Colon (tissue), 2 donors: ENCODE results near the gene KCTD15.

Source experiments
- FAIRE-seq: peaks from 2 replicates; lab custom pipeline; 2012; peaks lifted over from hg19 to GRCh38; lab: Jason Lieb, UNC
- donor health status: control.
- donor health status: control.

KCTD15 gene

GRCh38 chr19:33797802-33798671 lies 1.4 kb downstream of the KCTD15 start:
- no peak for FAIRE-seq

DNA sequence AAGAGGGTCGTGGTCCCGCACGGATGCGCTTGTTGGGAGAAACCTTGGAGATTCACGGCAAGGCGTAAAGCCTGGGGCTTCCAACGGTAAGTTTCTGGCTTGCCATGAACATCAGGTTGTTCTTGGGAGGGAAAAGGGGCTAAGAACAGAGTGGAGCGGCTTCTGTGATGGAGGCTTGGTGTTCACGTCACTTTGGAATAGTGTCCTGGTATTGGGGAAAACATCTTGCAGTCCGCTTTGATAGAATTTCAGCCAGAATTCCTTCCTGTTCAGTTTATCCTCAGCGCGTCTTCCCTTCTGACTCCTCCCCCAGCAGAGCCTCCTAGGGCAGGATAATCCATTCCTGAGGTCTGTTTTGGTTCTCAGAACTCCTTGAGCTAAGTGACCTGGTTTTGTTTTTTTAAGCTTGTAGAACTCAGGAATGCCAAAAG lies 2.0 kb downstream of the KCTD15 start:
- FAIRE-seq, result no peak

GRCh38 chr19:33799476-33799875 lies 2.8 kb downstream of the KCTD15 start:
- FAIRE-seq, result no peak

DNA sequence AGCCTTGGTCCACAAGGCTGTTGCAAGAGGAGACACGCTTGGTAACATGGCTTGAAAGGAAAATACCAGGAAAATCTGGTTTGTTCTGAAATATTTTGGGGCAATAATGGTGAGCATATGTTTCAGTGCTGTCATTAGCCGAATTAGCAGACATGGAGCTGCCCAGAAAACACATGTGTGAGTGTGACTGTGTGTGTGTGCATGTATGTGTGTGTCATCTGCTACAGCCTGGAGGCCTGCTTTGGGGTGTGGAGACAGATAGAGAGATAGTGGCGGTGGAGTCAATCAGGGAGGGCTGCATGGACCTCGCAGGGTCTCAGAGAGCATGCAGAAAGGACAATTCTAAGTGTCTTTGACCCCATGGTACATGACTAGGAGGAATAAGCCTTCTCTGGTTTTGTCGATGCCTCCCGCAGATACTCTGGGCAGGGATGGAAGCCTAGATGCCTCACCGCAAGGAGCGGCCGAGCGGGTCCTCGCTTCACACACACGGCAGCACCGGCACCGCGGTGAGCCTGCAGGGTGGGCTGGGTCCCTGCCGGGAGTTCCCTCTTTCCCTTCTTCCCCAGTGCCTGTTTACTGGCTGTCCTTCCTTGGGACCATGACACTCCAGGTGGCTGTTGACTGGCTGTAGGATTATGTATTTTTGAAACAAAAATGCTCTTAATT lies 3.5 kb downstream of the KCTD15 start:
- FAIRE-seq, result no peak

GRCh38 chr19:33801411-33801810 lies 4.7 kb downstream of the KCTD15 start:
- no peak for FAIRE-seq

- FAIRE-seq, result no peak
These were observed 5.3 kb downstream of the KCTD15 start for GRCh38 chr19:33802001-33802400.

GRCh38 chr19:33802801-33803200 lies 6.1 kb downstream of the KCTD15 start:
- FAIRE-seq, result no peak

DNA sequence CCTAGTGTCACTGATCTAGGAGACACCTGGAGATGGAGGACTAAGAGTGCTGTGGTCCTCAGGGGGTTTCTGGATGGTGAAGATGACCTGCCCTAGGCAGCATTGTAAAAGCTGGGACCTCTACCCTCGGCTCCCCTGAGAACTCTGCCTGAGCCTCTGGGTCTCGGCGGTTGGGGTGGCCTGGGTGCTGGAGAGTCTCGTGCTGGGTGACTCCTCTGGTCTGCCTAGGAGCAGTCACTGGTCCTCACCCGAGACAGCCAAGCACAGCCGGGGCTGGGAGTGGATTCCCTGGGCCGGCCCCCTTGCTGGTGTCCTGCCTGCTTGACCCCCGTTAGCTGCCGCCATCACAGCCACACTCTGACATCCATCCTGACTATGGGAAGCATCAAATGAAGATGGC lies 6.7 kb downstream of the KCTD15 start:
- FAIRE-seq, result no peak

- no peak for FAIRE-seq
These were observed 7.5 kb downstream of the KCTD15 start for GRCh38 chr19:33804021-33804799.

DNA sequence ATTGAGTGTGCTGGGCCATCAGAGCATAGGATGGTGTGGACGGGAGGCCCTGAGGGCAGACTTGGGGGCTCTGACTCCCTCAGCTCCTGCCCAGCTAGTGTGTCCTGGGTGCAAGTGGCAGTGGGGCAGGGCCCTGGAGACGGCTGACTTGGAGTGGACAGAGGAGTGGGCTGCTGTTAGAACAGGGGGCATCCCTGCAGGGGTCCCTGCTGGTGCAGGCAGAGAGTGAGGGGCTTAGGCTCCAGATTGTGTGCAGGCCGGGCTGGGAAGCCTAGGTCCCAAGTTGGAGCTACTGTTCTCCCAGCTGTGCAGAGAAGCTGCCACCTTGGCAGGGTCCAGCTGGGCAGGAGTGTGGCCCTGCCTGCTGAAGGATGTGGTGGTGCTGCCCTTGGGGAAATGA lies 8.6 kb downstream of the KCTD15 start:
- FAIRE-seq, result no peak

GRCh38 chr19:33805840-33806433 lies 9.3 kb downstream of the KCTD15 start:
- no peak for FAIRE-seq

- no peak for FAIRE-seq
These were observed 9.8 kb downstream of the KCTD15 start for GRCh38 chr19:33806434-33806881.

DNA sequence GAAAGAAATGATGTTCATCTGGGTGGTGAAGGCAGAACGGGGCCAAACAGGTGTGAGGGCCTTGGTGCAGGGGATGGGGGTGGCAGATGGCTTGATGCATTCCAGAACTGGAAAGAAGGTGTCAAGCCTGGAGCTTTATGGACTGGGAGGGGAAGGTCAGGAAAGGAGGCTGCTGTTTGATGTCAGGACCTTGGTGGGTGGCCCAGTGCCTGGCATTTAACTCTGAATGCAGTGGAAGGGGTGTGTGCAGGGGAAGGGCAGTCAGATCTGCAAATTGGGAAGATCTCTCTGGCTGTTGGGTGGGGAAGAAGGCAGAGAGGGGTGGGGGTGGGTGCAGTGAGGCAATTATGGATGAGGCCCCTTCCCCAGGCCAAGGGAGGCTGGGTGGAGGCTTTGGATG lies 11.7 kb downstream of the KCTD15 start:
- no peak for FAIRE-seq

DNA sequence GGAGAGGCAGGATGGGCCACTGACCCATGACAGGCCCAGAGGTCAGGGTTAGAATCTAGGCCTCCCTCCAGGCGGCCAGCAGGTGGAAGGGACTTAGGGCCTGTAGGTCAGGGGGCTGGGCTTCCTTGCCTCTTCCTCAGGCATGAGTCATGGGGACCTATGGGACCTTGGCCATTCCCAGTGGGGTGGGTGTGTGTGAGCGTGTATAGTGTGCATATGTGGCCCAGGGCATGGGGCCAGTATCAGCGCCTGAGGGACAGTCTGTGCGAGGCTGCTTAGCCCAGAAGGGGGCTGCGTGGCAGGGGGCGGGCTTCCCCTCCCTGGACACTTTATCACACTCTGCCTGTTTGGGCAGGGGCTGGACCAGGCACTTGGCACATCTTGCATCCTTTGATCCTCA lies 13.3 kb downstream of the KCTD15 start:
- FAIRE-seq, result no peak

DNA sequence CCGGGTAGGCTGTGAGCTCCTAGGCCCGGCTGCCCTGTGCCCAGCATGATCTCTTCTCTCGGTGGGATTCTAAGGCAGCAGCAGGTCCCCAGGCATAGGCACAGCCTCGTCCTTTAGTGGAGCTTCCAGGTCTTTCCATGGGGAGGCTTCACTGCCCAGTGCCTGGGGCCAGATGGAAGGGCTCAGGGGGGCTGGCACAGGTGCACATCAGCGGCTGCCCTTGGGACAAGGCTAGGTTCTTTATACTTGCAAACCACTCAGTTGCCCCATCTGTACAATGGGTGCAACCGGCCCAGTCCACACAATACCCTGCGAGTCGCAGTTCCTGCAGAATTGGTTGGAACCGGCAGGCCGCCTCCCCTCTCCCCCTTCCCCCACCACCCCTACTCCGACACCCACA lies 14.2 kb downstream of the KCTD15 start:
- FAIRE-seq, result no peak

GRCh38 chr19:33811246-33811645 lies 14.6 kb downstream of the KCTD15 start:
- FAIRE-seq, result no peak

DNA sequence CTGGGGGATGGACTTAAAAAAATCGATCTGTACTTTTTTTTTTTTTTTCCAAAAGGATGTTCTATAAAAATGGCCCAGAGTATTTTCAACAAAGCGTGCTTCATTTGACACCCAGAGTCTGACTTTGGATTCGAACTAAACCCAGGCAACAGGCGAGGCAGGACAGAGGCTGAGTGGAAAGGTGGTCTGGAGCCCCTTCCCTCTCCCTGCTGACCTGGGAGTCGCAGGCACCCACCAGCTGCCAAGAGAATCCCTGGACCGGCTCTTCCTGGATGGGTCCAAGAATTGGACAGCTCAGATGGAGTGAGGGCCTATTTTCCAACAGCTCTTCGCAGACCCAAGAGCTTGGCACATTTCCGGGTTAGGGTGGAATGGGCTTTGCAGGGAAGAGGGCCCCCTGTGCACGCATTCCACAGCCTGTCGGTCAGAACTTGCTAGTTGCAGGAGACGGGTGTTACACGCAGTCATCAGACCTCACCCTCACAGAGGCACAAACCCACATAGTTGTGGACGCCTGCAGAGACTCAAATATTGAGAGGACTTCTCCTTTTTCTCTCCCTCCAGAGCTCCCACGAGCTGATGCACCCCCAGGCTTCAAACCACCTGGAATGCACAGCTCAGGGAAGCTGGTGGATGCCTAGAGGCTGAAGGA lies 15.2 kb downstream of the KCTD15 start:
- FAIRE-seq, result no peak

GRCh38 chr19:33812388-33813330 lies 16.0 kb downstream of the KCTD15 start:
- no peak for FAIRE-seq

DNA sequence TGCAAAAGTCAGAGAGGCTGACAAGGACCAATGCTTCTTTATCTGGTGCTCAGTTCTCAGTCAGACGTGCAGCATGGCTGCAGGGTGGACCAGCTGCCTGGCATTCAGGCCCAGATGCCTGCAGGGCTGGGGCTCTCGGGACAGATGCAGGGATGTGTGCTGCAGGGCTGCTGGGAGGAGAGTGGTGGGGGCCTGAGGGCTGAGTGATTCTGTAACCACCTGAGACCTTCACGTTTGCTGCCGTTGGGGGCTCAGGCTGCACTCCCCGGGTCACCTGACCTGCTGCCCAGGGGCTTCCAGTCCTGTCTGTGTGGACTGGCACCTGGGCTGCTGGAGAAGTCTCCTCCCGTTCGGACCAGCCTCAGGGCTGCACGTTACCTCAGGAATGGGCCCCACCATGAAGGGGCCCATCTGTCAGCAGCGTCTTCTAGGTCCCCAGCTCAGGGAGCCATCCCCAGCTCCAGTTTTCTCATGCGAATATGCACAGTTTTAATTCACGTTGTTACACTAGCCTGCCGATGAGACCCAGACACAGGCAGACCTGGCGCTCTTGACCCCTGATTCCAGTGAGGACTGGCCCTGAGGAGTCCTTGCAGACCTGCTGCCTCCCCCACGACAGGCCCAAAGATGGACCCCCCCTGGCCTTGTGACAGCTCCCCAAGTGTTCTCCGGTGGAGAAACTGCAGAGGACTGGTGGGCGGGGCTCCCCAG lies 16.9 kb downstream of the KCTD15 start:
- no peak for FAIRE-seq
